Right lobe of liver (tissue), 4 donors: ENCODE results near the gene ADAM12.

Experiments used
- CTCF ChIP-seq, 4 donors: fragments of 200-600 bp in 3 of 4; fragments of 450-650 bp in 1 of 4; IDR thresholded peaks; one replicate each; pipeline versions ENCODE4 v1.5.1 to v1.8.0; 2016 to 2022; ENCODE audit warnings: antibody characterized with exemption in 4 of 4, mild to moderate bottlenecking in 2 of 4
- POLR2A ChIP-seq: fragments of 450-650 bp; IDR thresholded peaks from one replicate; pipeline ENCODE4 v1.6.1; 2017; ENCODE audit warnings: antibody characterized with exemption, mild to moderate bottlenecking
- donor health status: DM: no; HTN: no; CAD: no.
- donor health status: DM: no; HTN: no; CAD: no.
- donor health status: DM: no; HTN: yes; CAD: no.

- no peak for TF ChIP-seq CTCF (IDR thresholded peaks at IDR 0.05)
- TF ChIP-seq POLR2A = no peak
Observed at GRCh38 chr10:126070476-126071215, 317.6 kb downstream of the ADAM12 start.
